Activated naive CD4-positive, alpha-beta T cell treated with anti-CD3 and anti-CD28 coated beads, Interleukin-2, amount 50 U/mL, for 16 hours (primary cell): ENCODE results near the gene AP1M2.
"Not testable (repeated sequence)": the region's sequence is repeated elsewhere in the genome, so short reads cannot be mapped to it uniquely, and the experiment has no call there.

Experiments used
- DNase-seq: peaks from one replicate; pipeline ENCODE4 v3.0.0-alpha.2; 2020

Gene AP1M2

DNA sequence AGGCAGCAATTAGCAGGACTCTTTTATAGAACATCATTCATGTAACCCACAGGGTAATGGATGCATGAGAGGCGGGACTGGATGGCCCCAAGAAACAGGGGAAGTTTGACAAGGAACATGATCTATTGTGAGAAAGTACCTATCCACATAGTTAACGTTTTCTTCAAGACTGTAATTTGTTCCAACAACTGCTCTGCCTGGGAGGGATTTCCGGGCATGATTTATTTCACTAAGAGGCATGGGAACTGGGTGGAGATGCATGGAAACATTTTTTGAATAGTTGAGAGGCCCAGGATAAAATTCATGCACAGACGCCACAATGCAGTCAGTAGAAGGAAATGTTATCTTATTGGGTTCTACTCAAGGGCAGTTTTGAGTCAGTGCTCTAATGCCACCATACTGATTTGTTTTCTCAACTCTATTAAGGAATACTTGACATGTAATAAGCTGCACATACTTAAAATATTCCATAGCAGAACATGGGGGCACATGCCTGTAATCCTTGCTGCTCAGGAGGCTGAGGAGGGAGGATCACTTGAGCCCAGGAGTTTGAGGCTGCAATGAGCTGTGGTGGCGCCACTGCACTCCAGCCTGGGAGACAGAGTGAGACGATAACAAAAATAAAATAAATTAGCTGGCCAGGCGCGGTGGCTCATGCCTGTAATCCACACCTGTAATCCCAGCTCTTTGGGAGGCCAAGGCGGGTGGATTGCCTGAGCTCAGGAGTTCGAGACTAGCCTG, 53.3 kb downstream of the AP1M2 start:
- no peak for DNase-seq

- no peak for DNase-seq
These were observed 54.7 kb downstream of the AP1M2 start for GRCh38 chr19:10532457-10532856.

DNA sequence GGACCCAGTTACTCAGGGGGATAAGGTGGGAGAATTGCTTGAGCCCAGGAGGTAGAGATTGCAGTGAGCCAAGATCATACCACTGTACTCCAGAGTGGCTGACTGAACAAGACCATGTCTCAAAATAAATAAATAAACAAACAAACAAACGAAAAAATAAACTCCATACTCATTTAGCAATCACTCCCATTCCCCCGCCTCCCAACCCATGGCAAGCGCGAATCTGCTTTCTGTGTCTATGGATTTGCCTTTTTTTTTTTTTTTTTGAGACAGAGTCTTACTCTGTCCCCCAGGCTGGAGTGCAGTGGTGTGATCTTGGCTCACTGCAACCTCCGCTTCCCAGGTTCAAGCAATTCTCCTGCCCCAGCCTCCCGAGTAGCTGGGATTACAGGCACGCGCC, 60.2 kb downstream of the AP1M2 start:
- DNase-seq = not testable (repeated sequence)

- no peak for DNase-seq
These were observed 61.5 kb downstream of the AP1M2 start for GRCh38 chr19:10525636-10526035.

DNA sequence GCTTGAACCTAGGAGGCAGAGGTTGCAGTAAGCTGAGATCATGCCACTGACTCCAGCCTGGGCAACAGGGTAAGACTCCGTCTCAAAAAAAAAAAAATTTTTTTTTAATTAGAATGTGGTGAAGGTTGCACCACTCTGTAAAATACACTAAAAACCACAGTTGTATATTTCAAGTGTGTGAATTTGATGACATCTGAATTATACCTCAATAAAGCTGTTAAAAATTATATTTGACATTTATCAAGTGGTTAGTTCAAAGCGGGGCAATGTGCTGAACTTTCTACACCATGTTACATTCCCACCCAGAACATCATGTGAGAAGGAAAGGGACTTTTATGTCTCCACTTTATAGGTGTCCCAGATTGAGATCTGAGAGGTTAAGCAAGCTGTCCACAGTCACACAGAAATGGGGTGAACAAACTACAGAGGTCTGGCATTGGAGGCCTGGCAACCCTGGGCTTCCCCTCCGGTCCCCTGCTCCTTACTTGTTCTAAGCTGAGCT, 63.9 kb downstream of the AP1M2 start:
- DNase-seq = no peak
